Endothelial cell of umbilical vein (primary cell): ENCODE results near the gene CYP27C1. TPM values are rescaled to one million over a fixed set of nuclear protein-coding genes. Genes with fewer than 3 reads are reported as not detected.

Source experiments
- BruUV-seq: library from RNA; stranded (reverse); fragments of 400-500 nt; replicated peaks from 2 replicates; lab custom pipeline; 2021; lab: Mats Ljungman, UMichigan
- CTCF ChIA-PET: fragments of 300-600, 350-600 bp; sonication (Branson Sonifier 250); formaldehyde crosslinking; loops from one replicate; lab custom pipeline; 2021; ENCODE audit warnings: antibody characterized with exemption, inconsistent platforms; lab: Charles Lee
- POLR2A ChIA-PET: fragments of 300-600, 350-600 bp; sonication (Branson Sonifier 250); formaldehyde crosslinking; loops from one replicate; lab custom pipeline; 2021; ENCODE audit warnings: antibody characterized with exemption, inconsistent platforms; lab: Charles Lee
- DNase-seq: peaks from one replicate; pipeline ENCODE4 v3.0.0-alpha.2; 2011; ENCODE audit warnings: low read depth, low spot score
- FAIRE-seq: peaks from 2 replicates; lab custom pipeline; 2011; peaks lifted over from hg19 to GRCh38; lab: Jason Lieb, UNC
- H2AFZ ChIP-seq: 2 replicates; pipeline ENCODE4 v1.6.0; 2012; ENCODE audit warnings: low read depth, low read length, control low read depth, inconsistent platforms
- H3K27ac ChIP-seq: 2 replicates; pipeline ENCODE4 v1.5.1; 2011; ENCODE audit warnings: low read depth, mild to moderate bottlenecking, control low read depth, low read length, moderate library complexity; ENCODE audit not compliant: insufficient read depth
- H3K27me3 ChIP-seq, 2 experiments: 2 replicates each; pipeline versions ENCODE4 v1.6.0 to v1.6.1; 2011; ENCODE audit warnings: low read length in 2 of 2, mixed read lengths in 1 of 2; ENCODE audit not compliant: control insufficient read depth in 2 of 2, insufficient read depth in 2 of 2
- H3K36me3 ChIP-seq, 2 experiments: 2 replicates in 1 of 2; 3 replicates in 1 of 2; pipeline ENCODE4 v1.5.1; 2011; ENCODE audit warnings: low read length in 2 of 2, mild to moderate bottlenecking in 1 of 2, moderate library complexity in 1 of 2; ENCODE audit not compliant: control insufficient read depth in 2 of 2, insufficient read depth in 2 of 2; ENCODE audit errors: extremely low read depth in 1 of 2
- H3K4me1 ChIP-seq: 3 replicates; pipeline ENCODE4 v1.5.1; 2011; ENCODE audit warnings: mild to moderate bottlenecking, low read length; ENCODE audit not compliant: control insufficient read depth, insufficient read depth; ENCODE audit errors: extremely low read depth
- H3K4me2 ChIP-seq: 2 replicates; pipeline ENCODE4 v1.6.1; 2011; ENCODE audit warnings: low read length, control low read depth, mixed read lengths; ENCODE audit not compliant: insufficient read depth
- H3K4me3 ChIP-seq, 3 experiments: fragments of 200-600 bp in 1 of 3; sonication (generic), shearing (Covaris generic) in 1 of 3; replicated peaks in 1 of 3; 2 replicates each; pipeline ENCODE4 v1.5.1; 2011 to 2016; ENCODE audit warnings: control low read depth in 3 of 3, low read length in 3 of 3, mild to moderate bottlenecking in 2 of 3, inconsistent platforms in 1 of 3, low read depth in 1 of 3, moderate library complexity in 1 of 3; ENCODE audit not compliant: insufficient read depth in 1 of 3
- H3K79me2 ChIP-seq: 2 replicates; pipeline ENCODE4 v1.6.0; 2012; ENCODE audit warnings: low read length, inconsistent platforms; ENCODE audit not compliant: control insufficient read depth, insufficient read depth
- H3K9ac ChIP-seq: replicated peaks from 2 replicates; pipeline ENCODE3; 2011; ENCODE audit warnings: low read length, control low read depth; ENCODE audit not compliant: insufficient read depth; ENCODE audit errors: extremely low read depth
- H3K9me1 ChIP-seq: replicated peaks from 3 replicates; pipeline ENCODE4 v1.6.0; 2011; ENCODE audit warnings: mild to moderate bottlenecking, low read length; ENCODE audit not compliant: control insufficient read depth, insufficient read depth; ENCODE audit errors: extremely low read depth
- H3K9me3 ChIP-seq: replicated peaks from 2 replicates; pipeline ENCODE4 v1.5.1; 2012; ENCODE audit warnings: low read length, inconsistent platforms; ENCODE audit not compliant: control insufficient read depth, insufficient read depth
- H4K20me1 ChIP-seq: replicated peaks from 2 replicates; pipeline ENCODE3; 2011; ENCODE audit warnings: mild to moderate bottlenecking, low read length; ENCODE audit not compliant: control insufficient read depth, insufficient read depth; ENCODE audit errors: extremely low read depth
- EZH2 ChIP-seq: IDR thresholded peaks from 2 replicates; pipeline ENCODE4 v1.6.1; 2012; ENCODE audit warnings: borderline replicate concordance, low read depth, mild to moderate bottlenecking, moderate library complexity, low read length, inconsistent platforms; ENCODE audit not compliant: severe bottlenecking
- FOS ChIP-seq: IDR thresholded peaks from 2 replicates; pipeline ENCODE4 v1.6.1; 2011; ENCODE audit warnings: mild to moderate bottlenecking, low read length, moderate library complexity, borderline replicate concordance; ENCODE audit not compliant: insufficient read depth
- GATA2 ChIP-seq: IDR thresholded peaks from 2 replicates; pipeline ENCODE4 v1.7.0; 2011; ENCODE audit warnings: low read depth, mild to moderate bottlenecking, moderate library complexity, mixed read lengths, low read length; ENCODE audit not compliant: insufficient read length, insufficient read depth
- JUN ChIP-seq: IDR thresholded peaks from 2 replicates; pipeline ENCODE4 v1.6.1; 2011; ENCODE audit warnings: borderline replicate concordance, low read depth; ENCODE audit not compliant: insufficient read length, insufficient read depth
- MYC ChIP-seq: IDR thresholded peaks from one replicate; pipeline ENCODE4 v1.6.1; 2011; ENCODE audit warnings: mild to moderate bottlenecking, low read depth, low read length
- POLR2A ChIP-seq: IDR thresholded peaks from 2 replicates; pipeline ENCODE4 v1.6.1; 2012; ENCODE audit warnings: low read depth, mild to moderate bottlenecking, control low read depth, low read length
- POLR2AphosphoS5 ChIP-seq: IDR thresholded peaks from 2 replicates; pipeline ENCODE4 v1.6.1; 2012; ENCODE audit warnings: low read depth, mild to moderate bottlenecking, control low read depth, low read length, moderate library complexity; ENCODE audit not compliant: insufficient read depth
- dilution Hi-C: fragments of 300-500 bp; cut with MboI; formaldehyde crosslinking; loops from one replicate; pipeline ENCODE4 v1.15.0; 2019; ENCODE audit warnings: low sequenced_read_pairs; ENCODE audit not compliant: extremely low pct_ligation_motif_present
- intact Hi-C: fragments of 100-400 bp; cut with micrococcal nuclease; formaldehyde crosslinking; loops from one replicate; pipeline ENCODE4 v1.10.0; 2022
- polyA plus RNA-seq, 4 experiments: library from polyadenylated mRNA; depleted of rRNA in 3 of 4; stranded (reverse) in 3 of 4; unstranded in 1 of 4; fragments of >200 nt; gene quantifications; 2 replicates each; pipeline versions ENCODE4 v1.2.1 to v1.2.3, GENCODE V29; 2011 to 2012; ENCODE audit warnings: missing spikeins in 1 of 4
- total RNA-seq: library from RNA; stranded (reverse); gene quantifications from 2 replicates; pipeline ENCODE4 v1.2.3, GENCODE V29; 2021
- TF ChIP-seq, protein P1 (sequence below): IDR thresholded peaks from 2 replicates; pipeline ENCODE4 v1.6.1; 2011; ENCODE audit not compliant: insufficient read depth, insufficient read length
- TF ChIP-seq, protein P2 (sequence below), 2 donors: IDR thresholded peaks; 1 replicate in 1 of 2; 2 replicates in 1 of 2; pipeline ENCODE4 v1.5.1; 2011; ENCODE audit warnings: low read length in 2 of 2, mild to moderate bottlenecking in 2 of 2, moderate library complexity in 2 of 2, control low read depth in 1 of 2, inconsistent platforms in 1 of 2, low read depth in 1 of 2; ENCODE audit not compliant: insufficient read depth in 1 of 2; ENCODE audit errors: extremely low read depth in 1 of 2

The CYP27C1 gene
- total and polyA plus RNA-seq, 2 donors (not counting 3 experiments of a cell fraction or from before 2014, with no cell fraction given), result not detected

DNA sequence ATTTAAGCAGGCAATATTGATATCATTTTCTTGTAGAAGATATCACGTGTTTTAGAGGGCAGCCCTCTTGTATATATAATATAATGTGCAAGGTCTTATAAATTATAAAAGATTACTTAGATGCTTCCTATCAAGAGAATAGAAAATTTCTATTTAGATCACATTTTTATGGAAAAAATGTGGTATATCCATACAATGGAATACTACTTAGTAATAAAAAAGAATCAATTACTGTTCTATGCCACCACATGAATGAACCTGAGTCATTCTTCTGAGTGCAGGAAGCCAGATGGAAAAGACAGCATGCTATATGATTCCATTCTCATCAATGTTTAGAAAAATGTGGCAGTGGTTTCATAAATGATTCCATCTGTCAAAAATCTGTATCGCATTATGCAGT, 23.6 kb downstream of the CYP27C1 start:
- Histone ChIP-seq H3K36me3 (no peaks in the 10 kb centered on the region), H3K9me3 (no peaks in the 10 kb centered on the region), H3K4me1 (no peaks in the 10 kb centered on the region), H4K20me1 (no peaks in the 10 kb centered on the region), H3K27ac (no peak overlapping the region), H3K4me3 (no peak overlapping the region), H3K79me2 (no peaks in the 10 kb centered on the region), H2AFZ (no peak overlapping the region), H3K4me2 (no peak overlapping the region), H3K9me1 (no peaks in the 10 kb centered on the region), H3K9ac (no peak overlapping the region), H3K27me3 (peaks cover 2 to 4% of the 10 kb centered on the region in 2 experiments)
- TF ChIP-seq JUN (no peak), EZH2 (no peak), POLR2AphosphoS5 (no peak), MYC (no peak), POLR2A (no peak), FOS (no peak), GATA2 (no peak)
- TF ChIP-seq, protein P1, sequence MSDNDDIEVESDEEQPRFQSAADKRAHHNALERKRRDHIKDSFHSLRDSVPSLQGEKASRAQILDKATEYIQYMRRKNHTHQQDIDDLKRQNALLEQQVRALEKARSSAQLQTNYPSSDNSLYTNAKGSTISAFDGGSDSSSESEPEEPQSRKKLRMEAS, result no peak
- TF ChIP-seq, protein P2, sequence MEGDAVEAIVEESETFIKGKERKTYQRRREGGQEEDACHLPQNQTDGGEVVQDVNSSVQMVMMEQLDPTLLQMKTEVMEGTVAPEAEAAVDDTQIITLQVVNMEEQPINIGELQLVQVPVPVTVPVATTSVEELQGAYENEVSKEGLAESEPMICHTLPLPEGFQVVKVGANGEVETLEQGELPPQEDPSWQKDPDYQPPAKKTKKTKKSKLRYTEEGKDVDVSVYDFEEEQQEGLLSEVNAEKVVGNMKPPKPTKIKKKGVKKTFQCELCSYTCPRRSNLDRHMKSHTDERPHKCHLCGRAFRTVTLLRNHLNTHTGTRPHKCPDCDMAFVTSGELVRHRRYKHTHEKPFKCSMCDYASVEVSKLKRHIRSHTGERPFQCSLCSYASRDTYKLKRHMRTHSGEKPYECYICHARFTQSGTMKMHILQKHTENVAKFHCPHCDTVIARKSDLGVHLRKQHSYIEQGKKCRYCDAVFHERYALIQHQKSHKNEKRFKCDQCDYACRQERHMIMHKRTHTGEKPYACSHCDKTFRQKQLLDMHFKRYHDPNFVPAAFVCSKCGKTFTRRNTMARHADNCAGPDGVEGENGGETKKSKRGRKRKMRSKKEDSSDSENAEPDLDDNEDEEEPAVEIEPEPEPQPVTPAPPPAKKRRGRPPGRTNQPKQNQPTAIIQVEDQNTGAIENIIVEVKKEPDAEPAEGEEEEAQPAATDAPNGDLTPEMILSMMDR (IDR thresholded peaks at IDR 0.05; ENCODE audit: extremely low read depth in 1 of 2, insufficient read depth in 1 of 2, low read depth in 1 of 2, low read length in 2 of 2), result no peak
- DNase-seq, result no peak
- intact Hi-C loops, result no loop called here
- POLR2A ChIA-PET, result no interaction called here
- BruUV-seq, result no TSS peak
- CTCF ChIA-PET, result interaction anchor here (0.8 to 1.6 kb wide), 11 partner anchors 12 to 395 kb away, joined by 3 to 30 read pairs (median 5); partner anchors contain the start of genes BIN1 and ERCC3
- no peak for FAIRE-seq
- dilution Hi-C loops, result no loop called here
